Measurements from ENCODE around the gene STING1.

The STING1 gene

GRCh38 chr5:139494832-139495231 lies 12.3 kb upstream of the STING1 start:
- Histone ChIP-seq H3K36me3 (ENCODE audit: insufficient read depth, low read length) (no peaks in the 10 kb centered on the region), H3K79me2 (ENCODE audit: insufficient read depth, low read length) (no peaks in the 10 kb centered on the region), H3K4me1 (ENCODE audit: insufficient read depth, low read length, poor library complexity, severe bottlenecking) (peaks cover 31% of the 10 kb centered on the region), H3K9me3 (ENCODE audit: insufficient read depth, low read depth, low read length) (no peaks in the 10 kb centered on the region), H3K4me3 (ENCODE audit: low read length, poor library complexity, severe bottlenecking) (no peak overlapping the region), H3K9me2 (replicated peaks; ENCODE audit: low read depth, low read length) (no peaks in the 10 kb centered on the region), H3K4me2 (ENCODE audit: low read depth, low read length, poor library complexity, severe bottlenecking) (no peak overlapping the region), H3F3A (ENCODE audit: low read depth) (no peaks in the 10 kb centered on the region), H3K9ac (ENCODE audit: low read depth, low read length, poor library complexity, severe bottlenecking) (no peak overlapping the region), H2AFZ (ENCODE audit: low read length) (peak overlapping the region; percentile 83), H4K20me1 (ENCODE audit: insufficient read depth, low read length, poor library complexity, severe bottlenecking) (no peaks in the 10 kb centered on the region), H3K27me3 (ENCODE audit: insufficient read depth, low read length, poor library complexity, severe bottlenecking) (no peaks in the 10 kb centered on the region)
- TF ChIP-seq, protein P1, sequence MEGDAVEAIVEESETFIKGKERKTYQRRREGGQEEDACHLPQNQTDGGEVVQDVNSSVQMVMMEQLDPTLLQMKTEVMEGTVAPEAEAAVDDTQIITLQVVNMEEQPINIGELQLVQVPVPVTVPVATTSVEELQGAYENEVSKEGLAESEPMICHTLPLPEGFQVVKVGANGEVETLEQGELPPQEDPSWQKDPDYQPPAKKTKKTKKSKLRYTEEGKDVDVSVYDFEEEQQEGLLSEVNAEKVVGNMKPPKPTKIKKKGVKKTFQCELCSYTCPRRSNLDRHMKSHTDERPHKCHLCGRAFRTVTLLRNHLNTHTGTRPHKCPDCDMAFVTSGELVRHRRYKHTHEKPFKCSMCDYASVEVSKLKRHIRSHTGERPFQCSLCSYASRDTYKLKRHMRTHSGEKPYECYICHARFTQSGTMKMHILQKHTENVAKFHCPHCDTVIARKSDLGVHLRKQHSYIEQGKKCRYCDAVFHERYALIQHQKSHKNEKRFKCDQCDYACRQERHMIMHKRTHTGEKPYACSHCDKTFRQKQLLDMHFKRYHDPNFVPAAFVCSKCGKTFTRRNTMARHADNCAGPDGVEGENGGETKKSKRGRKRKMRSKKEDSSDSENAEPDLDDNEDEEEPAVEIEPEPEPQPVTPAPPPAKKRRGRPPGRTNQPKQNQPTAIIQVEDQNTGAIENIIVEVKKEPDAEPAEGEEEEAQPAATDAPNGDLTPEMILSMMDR (conservative IDR thresholded peaks at IDR 0.05; ENCODE audit: low read length), result no peak
- TF ChIP-seq EZH2phosphoT487 (IDR thresholded peaks at IDR 0.05; ENCODE audit: borderline replicate concordance), result no peak

GRCh38 chr5:139494256-139494655 lies 11.7 kb upstream of the STING1 start:
- H3K9ac ChIP-seq (ENCODE audit: low read depth, low read length, poor library complexity, severe bottlenecking), result no peak overlapping the region
- H3K4me1 ChIP-seq (ENCODE audit: insufficient read depth, low read length, poor library complexity, severe bottlenecking), result peaks cover 31% of the 10 kb centered on the region
- no peak overlapping the region for H3K4me2 ChIP-seq (ENCODE audit: low read depth, low read length, poor library complexity, severe bottlenecking)
- no peaks in the 10 kb centered on the region for H3K9me2 ChIP-seq (replicated peaks; ENCODE audit: low read depth, low read length)
- no peak overlapping the region for H3K4me3 ChIP-seq (ENCODE audit: low read length, poor library complexity, severe bottlenecking)
- H4K20me1 ChIP-seq (ENCODE audit: insufficient read depth, low read length, poor library complexity, severe bottlenecking), result no peaks in the 10 kb centered on the region
- H3F3A ChIP-seq (ENCODE audit: low read depth), result no peaks in the 10 kb centered on the region
- H3K79me2 ChIP-seq (ENCODE audit: insufficient read depth, low read length), result no peaks in the 10 kb centered on the region
- TF ChIP-seq, protein P1 (conservative IDR thresholded peaks at IDR 0.05; ENCODE audit: low read length), result no peak
- no peak for TF ChIP-seq EZH2phosphoT487 (IDR thresholded peaks at IDR 0.05; ENCODE audit: borderline replicate concordance)
- H3K9me3 ChIP-seq (ENCODE audit: insufficient read depth, low read depth, low read length), result no peaks in the 10 kb centered on the region
- H3K27me3 ChIP-seq (ENCODE audit: insufficient read depth, low read length, poor library complexity, severe bottlenecking), result no peaks in the 10 kb centered on the region
- no peak overlapping the region for H2AFZ ChIP-seq (ENCODE audit: low read length)
- H3K36me3 ChIP-seq (ENCODE audit: insufficient read depth, low read length), result no peaks in the 10 kb centered on the region

DNA sequence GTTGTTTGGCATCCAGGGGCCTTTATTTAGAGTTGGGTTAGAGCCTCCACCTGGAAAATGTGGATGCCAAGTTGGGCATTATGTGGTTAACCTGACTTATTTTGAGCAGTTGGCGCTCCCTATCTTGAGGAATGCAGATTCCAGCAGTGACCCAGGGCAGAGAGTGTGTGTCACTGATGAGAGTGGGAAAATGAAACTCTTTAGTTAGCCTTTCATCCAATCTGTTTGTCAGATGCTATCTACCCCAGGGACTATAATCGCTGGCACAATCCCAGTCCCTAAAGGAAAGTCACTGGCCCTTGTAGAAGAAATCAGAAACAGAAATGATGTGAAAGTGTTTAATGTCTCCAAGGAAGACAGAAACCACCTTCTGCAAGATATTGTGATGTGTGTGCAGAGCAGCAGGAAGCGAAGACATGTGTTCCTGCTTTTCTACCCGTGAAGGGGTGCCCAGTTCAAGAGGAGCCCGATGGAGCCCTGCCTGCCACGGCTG lies 10.2 kb upstream of the STING1 start:
- Histone ChIP-seq H3K4me2 (ENCODE audit: low read depth, low read length, poor library complexity, severe bottlenecking) (peak overlapping the region; percentile 52), H3F3A (ENCODE audit: low read depth) (no peaks in the 10 kb centered on the region), H3K9me3 (ENCODE audit: insufficient read depth, low read depth, low read length) (no peaks in the 10 kb centered on the region), H3K79me2 (ENCODE audit: insufficient read depth, low read length) (no peaks in the 10 kb centered on the region), H3K4me3 (ENCODE audit: low read length, poor library complexity, severe bottlenecking) (peak overlapping the region; percentile 11), H3K27me3 (ENCODE audit: insufficient read depth, low read length, poor library complexity, severe bottlenecking) (no peaks in the 10 kb centered on the region), H3K9ac (ENCODE audit: low read depth, low read length, poor library complexity, severe bottlenecking) (peak overlapping the region; percentile 33), H3K9me2 (replicated peaks; ENCODE audit: low read depth, low read length) (no peaks in the 10 kb centered on the region), H2AFZ (ENCODE audit: low read length) (peak overlapping the region; percentile 86), H3K36me3 (ENCODE audit: insufficient read depth, low read length) (no peaks in the 10 kb centered on the region), H3K4me1 (ENCODE audit: insufficient read depth, low read length, poor library complexity, severe bottlenecking) (peaks cover 31% of the 10 kb centered on the region), H4K20me1 (ENCODE audit: insufficient read depth, low read length, poor library complexity, severe bottlenecking) (no peaks in the 10 kb centered on the region)
- TF ChIP-seq, protein P1 (conservative IDR thresholded peaks at IDR 0.05; ENCODE audit: low read length), result no peak
- TF ChIP-seq EZH2phosphoT487 (IDR thresholded peaks at IDR 0.05; ENCODE audit: borderline replicate concordance), result no peak
